HepG2 (cell line): ENCODE measurements around the gene MBTD1.

Source experiments
- BRCA1 ChIP-seq: sonication (generic); formaldehyde crosslinking; IDR thresholded peaks from 2 replicates; pipeline ENCODE4 v1.4.0; 2020; ENCODE audit warnings: missing genetic modification reagents
- KLF12 ChIP-seq: sonication (generic); formaldehyde crosslinking; IDR thresholded peaks from 2 replicates; pipeline ENCODE4 v1.4.0; 2020; ENCODE audit warnings: missing genetic modification reagents, borderline replicate concordance
- PTBP1 ChIP-seq: fragments of 200-400 bp; formaldehyde crosslinking; IDR thresholded peaks from 2 replicates; pipeline ENCODE4 v1.6.1; 2018; ENCODE audit warnings: low read length, low read depth; ENCODE audit not compliant: poor library complexity, severe bottlenecking
- SOX6 ChIP-seq, 2 experiments: fragments of 450-650 bp in 1 of 2; sonication (generic) in 1 of 2; formaldehyde crosslinking in 1 of 2; IDR thresholded peaks; 2 replicates each; pipeline versions ENCODE4 v1.4.0 to v1.6.1; 2017 to 2020; ENCODE audit warnings: antibody characterized with exemption in 1 of 2, mild to moderate bottlenecking in 1 of 2, missing genetic modification reagents in 1 of 2
- THAP11 ChIP-seq: IDR thresholded peaks from 2 replicates; pipeline ENCODE4 v1.6.1; 2016; ENCODE audit warnings: missing biosample characterization, missing genetic modification reagents
- ZNF24 ChIP-seq: fragments of 450-650 bp; IDR thresholded peaks from 2 replicates; pipeline ENCODE4 v1.6.1; 2017; ENCODE audit warnings: antibody characterized with exemption, mild to moderate bottlenecking
- ZNF44 ChIP-seq: sonication (generic); formaldehyde crosslinking; IDR thresholded peaks from 2 replicates; pipeline ENCODE4 v1.5.1; 2020; ENCODE audit warnings: mild to moderate bottlenecking, missing genetic modification reagents
- TF ChIP-seq, protein P1 (sequence below): IDR thresholded peaks from 2 replicates; pipeline ENCODE4 v1.6.1; 2016; ENCODE audit warnings: missing genetic modification reagents, missing compliant biosample characterization
- TF ChIP-seq, protein P2 (sequence below): sonication (generic); formaldehyde crosslinking; IDR thresholded peaks from 2 replicates; pipeline ENCODE4 v1.8.0; 2022; ENCODE audit warnings: mild to moderate bottlenecking, missing genetic modification reagents, moderate library complexity

DNA sequence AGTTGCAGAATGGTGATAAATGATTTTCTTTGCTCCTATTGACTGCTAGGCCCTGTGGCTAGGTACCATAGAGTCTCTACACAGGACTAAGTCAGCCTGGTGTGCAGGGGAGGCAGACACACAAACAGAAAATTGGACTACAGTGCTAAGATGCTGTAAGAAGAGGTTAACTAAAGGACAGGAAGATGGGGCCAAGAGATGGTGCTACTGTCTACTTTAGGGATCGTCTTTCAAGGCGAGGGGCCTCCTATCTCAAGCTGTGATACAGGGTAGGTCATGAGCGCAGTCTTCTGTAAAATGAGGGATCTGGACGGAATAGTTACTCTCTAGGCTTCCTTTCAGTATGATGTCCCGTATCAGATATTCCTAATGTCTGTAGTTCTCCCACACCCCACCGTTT is 105.7 kb downstream of the MBTD1 start:
- TF ChIP-seq THAP11 (CRISPR knock-in tag) (no peak), ZNF44 (CRISPR knock-in tag) (no peak), BRCA1 (CRISPR knock-in tag) (no peak), SOX6 (IDR thresholded peaks at IDR 0.05) (no peak), SOX6 (CRISPR knock-in tag; IDR thresholded peaks at IDR 0.05) (no peak), ZNF24 (no peak), KLF12 (CRISPR knock-in tag) (no peak), PTBP1 (no peak)
- TF ChIP-seq, protein P1, sequence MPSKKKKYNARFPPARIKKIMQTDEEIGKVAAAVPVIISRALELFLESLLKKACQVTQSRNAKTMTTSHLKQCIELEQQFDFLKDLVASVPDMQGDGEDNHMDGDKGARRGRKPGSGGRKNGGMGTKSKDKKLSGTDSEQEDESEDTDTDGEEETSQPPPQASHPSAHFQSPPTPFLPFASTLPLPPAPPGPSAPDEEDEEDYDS (CRISPR knock-in tag): no peak
- TF ChIP-seq, protein P2, sequence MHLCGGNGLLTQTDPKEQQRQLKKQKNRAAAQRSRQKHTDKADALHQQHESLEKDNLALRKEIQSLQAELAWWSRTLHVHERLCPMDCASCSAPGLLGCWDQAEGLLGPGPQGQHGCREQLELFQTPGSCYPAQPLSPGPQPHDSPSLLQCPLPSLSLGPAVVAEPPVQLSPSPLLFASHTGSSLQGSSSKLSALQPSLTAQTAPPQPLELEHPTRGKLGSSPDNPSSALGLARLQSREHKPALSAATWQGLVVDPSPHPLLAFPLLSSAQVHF: no peak
